Measurements from ENCODE around the gene OR2K2. TPM values are rescaled to one million over a fixed set of nuclear protein-coding genes. Genes with fewer than 3 reads are reported as not detected.
"Not testable (repeated sequence)": the region's sequence is repeated elsewhere in the genome, so short reads cannot be mapped to it uniquely, and the experiment has no call there.

Gene OR2K2
- polyA plus RNA-seq, 4 donors = not detected

- peak; percentile 63 to 70 (median 68) for DNase-seq (ENCODE audit: low read depth in 4 of 4, low spot score in 3 of 4)
Measured at GRCh38 chr9:111298731-111299598, 31.1 kb downstream of the OR2K2 start.

GRCh38 chr9:111298111-111298510, 31.9 kb downstream of the OR2K2 start:
- no peak for DNase-seq (ENCODE audit: low read depth in 4 of 4, low spot score in 3 of 4)

- no peak for DNase-seq (ENCODE audit: low read depth in 4 of 4, low spot score in 3 of 4)
Measured at GRCh38 chr9:111297066-111297824, 32.8 kb downstream of the OR2K2 start.

GRCh38 chr9:111294691-111295451, 35.2 kb downstream of the OR2K2 start:
- DNase-seq (ENCODE audit: low read depth in 4 of 4, low spot score in 3 of 4) = no peak

- no peak for DNase-seq (ENCODE audit: low read depth in 4 of 4, low spot score in 3 of 4)
Measured at GRCh38 chr9:111287127-111287526, 42.9 kb downstream of the OR2K2 start.

- no peak for DNase-seq (ENCODE audit: low read depth in 4 of 4, low spot score in 3 of 4)
Measured at GRCh38 chr9:111284703-111285102, 45.3 kb downstream of the OR2K2 start.

GRCh38 chr9:111282845-111283244, 47.2 kb downstream of the OR2K2 start:
- no peak for DNase-seq (ENCODE audit: low read depth in 4 of 4, low spot score in 3 of 4)

GRCh38 chr9:111280795-111281194, 49.2 kb downstream of the OR2K2 start:
- not testable (repeated sequence) for DNase-seq (ENCODE audit: low read depth in 4 of 4, low spot score in 3 of 4)

Other genes starting within 250 kb of the OR2K2 start
- 10 to 100 TPM; 67.1 to 73.4 (median 70.6) TPM for gene ECPAS, start 154.2 kb upstream of the OR2K2 start, polyA plus RNA-seq (ENCODE audit: insufficient read length in 4 of 4)
- gene ZNF483, start 195.0 kb upstream of the OR2K2 start, polyA plus RNA-seq (ENCODE audit: insufficient read length in 4 of 4) = 1 to 10 TPM; 2.0 to 2.9 (median 2.3) TPM